K562 (cell line): Measurements from ENCODE around the gene SEMA3G. TPM values are rescaled to one million over a fixed set of nuclear protein-coding genes. Genes with fewer than 3 reads are reported as not detected.

Experiments used
- ATAC-seq: fragments of 200-7000 bp; cut with Tn5 transposase; 3 replicates; pipeline ENCODE4 v1.9.1; 2020; ENCODE audit warnings: moderate library complexity
- BruUV-seq: library from RNA; stranded (reverse); fragments of 400-500 nt; replicated peaks from 2 replicates; lab custom pipeline; 2021; lab: Mats Ljungman, UMichigan
- CTCF ChIA-PET: fragments of 300-600 bp; formaldehyde crosslinking; extraction: SDS; loops from one replicate; lab custom pipeline; 2021; ENCODE audit warnings: low intra/inter-chr PET ratio; lab: Yijun Ruan, JAX
- POLR2A ChIA-PET: fragments of 300-600, 350-650 bp; sonication (Branson Sonifier 250); formaldehyde crosslinking; extraction: SDS; loops from one replicate; lab custom pipeline; 2021; ENCODE audit warnings: antibody characterized with exemption, inconsistent platforms; lab: Yijun Ruan, JAX
- DNase-seq, 4 experiments: peaks; one replicate each; pipeline versions ENCODE4 v3.0.0 to v3.0.0-alpha.2; 2011 to 2018; ENCODE audit warnings: low spot score in 3 of 4, mixed read lengths in 3 of 4; ENCODE audit errors: extremely low read depth in 1 of 4
- FAIRE-seq: peaks from 2 replicates; lab custom pipeline; 2011; peaks lifted over from hg19 to GRCh38; lab: Jason Lieb, UNC
- H2AFZ ChIP-seq: 2 replicates; pipeline ENCODE4 v1.6.0; 2011; ENCODE audit warnings: low read depth, low read length, control low read depth, inconsistent platforms
- H3K27ac ChIP-seq: fragments of 200-600 bp; 3 replicates; pipeline ENCODE4 v1.8.0; 2011; ENCODE audit warnings: low read depth, mild to moderate bottlenecking, control low read depth, inconsistent platforms, low read length, moderate library complexity, mixed read lengths; ENCODE audit errors: extremely low read depth
- H3K27me3 ChIP-seq, 2 experiments: fragments of 300-600 bp in 1 of 2; 2 replicates in 1 of 2; 3 replicates in 1 of 2; pipeline versions ENCODE4 v1.6.0 to v1.8.0; 2011; ENCODE audit warnings: inconsistent platforms in 2 of 2, low read length in 2 of 2, mild to moderate bottlenecking in 1 of 2, mixed read lengths in 1 of 2, moderate library complexity in 1 of 2; ENCODE audit not compliant: control insufficient read depth in 2 of 2, insufficient read depth in 2 of 2
- H3K36me3 ChIP-seq: fragments of 300-600 bp; 3 replicates; pipeline ENCODE4 v1.8.0; 2011; ENCODE audit warnings: mild to moderate bottlenecking, low read length, inconsistent platforms; ENCODE audit not compliant: control insufficient read depth, insufficient read depth
- H3K4me1 ChIP-seq, 2 experiments: fragments of 200-600 bp in 1 of 2; replicated peaks in 1 of 2; 2 replicates in 1 of 2; 3 replicates in 1 of 2; pipeline versions ENCODE4 v1.5.1 to v1.8.0; 2011; ENCODE audit warnings: inconsistent platforms in 2 of 2, low read length in 2 of 2, mild to moderate bottlenecking in 1 of 2, mixed read lengths in 1 of 2, moderate library complexity in 1 of 2; ENCODE audit not compliant: control insufficient read depth in 2 of 2, insufficient read depth in 2 of 2
- H3K4me2 ChIP-seq: 2 replicates; pipeline ENCODE4 v1.6.1; 2011; ENCODE audit warnings: low read length, control low read depth, inconsistent platforms, mixed read lengths; ENCODE audit not compliant: insufficient read depth
- H3K4me3 ChIP-seq: fragments of 200-600 bp; sonication (generic), shearing (Covaris generic); 2 replicates; pipeline ENCODE4 v1.5.1; 2016; ENCODE audit warnings: control low read depth, inconsistent platforms
- H3K79me2 ChIP-seq: fragments of 200-600 bp; 3 replicates; pipeline ENCODE4 v1.8.0; 2011; ENCODE audit warnings: low read length, inconsistent platforms; ENCODE audit not compliant: control insufficient read depth, insufficient read depth
- H3K9ac ChIP-seq, 2 experiments: 2 replicates each; pipeline versions ENCODE4 v1.6.0 to v1.6.1; 2011; ENCODE audit warnings: low read depth in 2 of 2, low read length in 2 of 2, control low read depth in 1 of 2, inconsistent platforms in 1 of 2, mild to moderate bottlenecking in 1 of 2, mixed read lengths in 1 of 2; ENCODE audit not compliant: insufficient read depth in 1 of 2
- H3K9me1 ChIP-seq: one replicate; pipeline ENCODE4 v1.6.0; 2011; ENCODE audit warnings: inconsistent platforms, mild to moderate bottlenecking, low read length, moderate library complexity; ENCODE audit not compliant: control insufficient read depth, insufficient read depth
- H3K9me3 ChIP-seq: replicated peaks from 2 replicates; pipeline ENCODE4 v1.5.1; 2011; ENCODE audit warnings: low read depth, low read length, inconsistent platforms; ENCODE audit not compliant: control insufficient read depth, insufficient read depth
- H4K20me1 ChIP-seq: replicated peaks from 2 replicates; pipeline ENCODE4 v1.6.1; 2011; ENCODE audit warnings: low read length, inconsistent platforms, mixed read lengths; ENCODE audit not compliant: control insufficient read depth, insufficient read depth
- CTCFL ChIP-seq: IDR thresholded peaks from 2 replicates; pipeline ENCODE4 v1.6.1; 2011; ENCODE audit warnings: borderline replicate concordance, low read depth, mild to moderate bottlenecking, moderate library complexity, low read length; ENCODE audit not compliant: insufficient read depth, poor library complexity, severe bottlenecking
- KDM5B ChIP-seq: fragments of 200-600 bp; sonication (generic); IDR thresholded peaks from 2 replicates; pipeline ENCODE4 v1.6.1; 2012; ENCODE audit warnings: low read depth, mild to moderate bottlenecking, moderate library complexity, low read length, control low read depth, inconsistent platforms; ENCODE audit not compliant: insufficient replicate concordance
- VEZF1 ChIP-seq: fragments of 200-800 bp; sonication (Bioruptor generic); IDR thresholded peaks from 2 replicates; pipeline ENCODE4 v1.6.1; 2017; ENCODE audit warnings: missing genetic modification characterization, missing compliant biosample characterization
- WHSC1 ChIP-seq: IDR thresholded peaks from one replicate; pipeline ENCODE4 v1.6.1; 2012; ENCODE audit warnings: low read length, control low read depth, inconsistent platforms
- ZNF507 ChIP-seq: conservative IDR thresholded peaks from 2 replicates; pipeline ENCODE4 v1.6.1; 2017; ENCODE audit warnings: missing genetic modification characterization, missing compliant biosample characterization
- WGBS: fragments of 100-300 bp; shearing (Covaris generic); methylation state at CpG from one replicate; pipeline ENCODE4 v1.1.6; 2016; ENCODE audit warnings: low coverage, mixed read lengths; ENCODE audit not compliant: insufficient coverage; ENCODE audit errors: missing lambda C conversion rate; 5-methylcytosine and 5-hydroxymethylcytosine counted together
- in situ Hi-C: fragments of 300-500 bp; cut with MboI; formaldehyde crosslinking; loops from 4 replicates; pipeline ENCODE4 v1.15.0; 2018; ENCODE audit warnings: inconsistent platforms, mixed read lengths
- intact Hi-C: fragments of 100-400 bp; cut with micrococcal nuclease; formaldehyde crosslinking; loops from 2 replicates; pipeline ENCODE4 v1.14.2; 2022
- polyA plus RNA-seq, 8 experiments: library from polyadenylated mRNA; depleted of rRNA in 4 of 8; stranded (reverse) in 5 of 8; unstranded in 3 of 8; fragments of >200 nt; fragmentation: Nextera tagmentation in 2 of 8; fragmentation: Illumina TruSeq in 1 of 8; extraction: Ambion mirVana in 2 of 8; extraction: Trizol in 1 of 8; gene quantifications; 2 replicates each; pipeline versions ENCODE4 v1.2.1 to v1.2.3, GENCODE V29; 2011 to 2014; ENCODE audit warnings: inconsistent platforms in 1 of 8, missing spikeins in 1 of 8
- total RNA-seq, 7 experiments: library from RNA; depleted of rRNA in 6 of 7; stranded (reverse); fragments of >200 nt in 6 of 7; fragmentation: Illumina TruSeq in 2 of 7; extraction: Trizol in 2 of 7; gene quantifications; 2 replicates each; pipeline versions ENCODE4 v1.2.1 to v1.2.3, GENCODE V29; 2011 to 2021; ENCODE audit warnings: low replicate concordance in 1 of 7

Gene SEMA3G
- total and polyA plus RNA-seq, 9 of the 15 experiments (the other 6 are each of a cell fraction or from before 2014, with no cell fraction given), result 0.04 to 0.07 (median 0.05) TPM; not detected in 6

GRCh38 chr3:52492059-52492458 lies 47.2 kb upstream of the SEMA3G start:
- in situ Hi-C loops, result no loop called here
- BruUV-seq, result no TSS peak
- Histone ChIP-seq H3K4me2 (no peak overlapping the region), H2AFZ (no peak overlapping the region), H3K4me3 (no peak overlapping the region), H3K27ac (no peak overlapping the region), H3K4me1 (peaks cover 0 to 29% of the 10 kb centered on the region in 2 experiments; a peak in 2 of 5 replicates), H3K36me3 (peaks cover 48% of the 10 kb centered on the region; the same call in 2 of the 3 replicates), H3K79me2 (no peaks in the 10 kb centered on the region), H3K27me3 (no peaks in the 10 kb centered on the region), H3K9me1 (no peaks in the 10 kb centered on the region), H4K20me1 (no peaks in the 10 kb centered on the region; the same call in 1 of the 2 replicates), H3K9ac (no peak overlapping the region; a peak in 1 of 4 replicates), H3K9me3 (no peaks in the 10 kb centered on the region)
- ChIA-PET CTCF (no interaction called here), POLR2A (interaction anchor here (0.6 to 1.5 kb wide), 4 partner anchors 9 to 419 kb away, joined by 3 to 6 read pairs (median 4); no protein-coding TSS in a partner anchor)
- DNase-seq, result no peak
- no peak for FAIRE-seq
- intact Hi-C loops, result no loop called here
- ATAC-seq, result no peak
- TF ChIP-seq CTCFL, result no peak
- no peak for TF ChIP-seq KDM5B
- TF ChIP-seq ZNF507, result no peak
- TF ChIP-seq VEZF1 (CRISPR knock-in tag), result no peak
- no peak for TF ChIP-seq WHSC1
- TF ChIP-seq, all 486 proteins: peak for 0
- 90% methylated on average over 19 of the region's 21 CpGs for WGBS
